HG02852 (cell line): ENCODE data around the gene IL15.

ENCODE experiments used
- ATAC-seq: cut with Tn5 transposase; IDR thresholded peaks from one replicate; pipeline ENCODE4 v1.9.1; 2021; ENCODE audit warnings: mild to moderate bottlenecking, moderate library complexity; ENCODE audit not compliant: unreplicated experiment

Gene IL15

DNA sequence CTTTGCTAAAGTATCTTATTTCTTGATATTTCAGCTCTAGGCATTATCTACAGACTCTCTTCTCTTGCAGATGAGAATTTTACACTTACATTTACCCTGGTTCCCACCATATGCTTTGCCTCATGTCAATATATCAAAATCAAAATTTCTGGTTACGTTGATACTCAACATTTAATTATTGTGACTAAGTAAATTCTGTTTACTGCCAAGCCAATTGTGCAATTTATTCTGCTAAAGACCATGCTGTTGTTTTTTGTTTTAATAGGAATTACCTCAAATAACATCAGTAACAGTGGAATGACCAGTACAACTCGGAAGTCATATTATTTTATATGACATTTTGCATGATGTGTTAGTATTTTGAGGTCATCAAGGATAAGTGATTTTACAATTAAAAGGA lies 125.5 kb downstream of the IL15 start:
- ATAC-seq, result no peak

DNA sequence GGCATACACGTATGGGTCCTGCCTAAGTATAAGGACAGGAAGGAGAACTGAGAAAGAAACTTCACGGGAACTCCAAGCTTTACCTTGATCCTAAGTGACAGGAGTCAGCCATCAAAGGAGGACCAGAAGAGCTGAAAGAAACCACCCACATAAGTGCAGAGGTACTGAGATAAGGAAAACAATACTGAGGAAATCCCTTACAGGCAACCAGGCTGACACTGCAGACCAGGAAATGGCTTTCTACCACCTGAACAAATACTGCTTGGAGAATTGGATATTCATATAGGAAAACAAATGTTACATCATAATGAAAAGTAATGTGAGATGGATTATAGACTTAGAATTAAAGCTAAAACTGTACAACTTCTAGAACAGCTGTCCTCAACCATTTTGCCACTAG lies 127.0 kb downstream of the IL15 start:
- ATAC-seq, result no peak

DNA sequence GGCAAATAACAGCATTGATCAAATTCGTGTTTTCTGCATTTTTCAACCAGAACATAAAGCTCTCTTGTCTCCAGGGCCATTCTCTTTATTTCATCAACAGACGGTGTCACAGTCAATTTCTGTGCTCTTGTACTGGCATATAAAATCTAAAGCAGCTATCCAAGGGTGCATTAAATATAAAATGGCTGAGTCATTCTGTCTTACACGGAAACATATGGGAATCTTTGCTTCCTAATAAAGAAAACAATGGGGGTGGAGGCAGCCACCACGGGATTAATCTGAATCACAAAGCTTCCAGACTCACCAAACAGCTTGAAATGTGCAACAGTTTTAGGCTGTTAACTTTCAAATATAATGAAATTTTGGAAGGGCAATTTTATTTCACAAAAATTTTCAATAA lies 132.6 kb downstream of the IL15 start:
- ATAC-seq, result no peak

DNA sequence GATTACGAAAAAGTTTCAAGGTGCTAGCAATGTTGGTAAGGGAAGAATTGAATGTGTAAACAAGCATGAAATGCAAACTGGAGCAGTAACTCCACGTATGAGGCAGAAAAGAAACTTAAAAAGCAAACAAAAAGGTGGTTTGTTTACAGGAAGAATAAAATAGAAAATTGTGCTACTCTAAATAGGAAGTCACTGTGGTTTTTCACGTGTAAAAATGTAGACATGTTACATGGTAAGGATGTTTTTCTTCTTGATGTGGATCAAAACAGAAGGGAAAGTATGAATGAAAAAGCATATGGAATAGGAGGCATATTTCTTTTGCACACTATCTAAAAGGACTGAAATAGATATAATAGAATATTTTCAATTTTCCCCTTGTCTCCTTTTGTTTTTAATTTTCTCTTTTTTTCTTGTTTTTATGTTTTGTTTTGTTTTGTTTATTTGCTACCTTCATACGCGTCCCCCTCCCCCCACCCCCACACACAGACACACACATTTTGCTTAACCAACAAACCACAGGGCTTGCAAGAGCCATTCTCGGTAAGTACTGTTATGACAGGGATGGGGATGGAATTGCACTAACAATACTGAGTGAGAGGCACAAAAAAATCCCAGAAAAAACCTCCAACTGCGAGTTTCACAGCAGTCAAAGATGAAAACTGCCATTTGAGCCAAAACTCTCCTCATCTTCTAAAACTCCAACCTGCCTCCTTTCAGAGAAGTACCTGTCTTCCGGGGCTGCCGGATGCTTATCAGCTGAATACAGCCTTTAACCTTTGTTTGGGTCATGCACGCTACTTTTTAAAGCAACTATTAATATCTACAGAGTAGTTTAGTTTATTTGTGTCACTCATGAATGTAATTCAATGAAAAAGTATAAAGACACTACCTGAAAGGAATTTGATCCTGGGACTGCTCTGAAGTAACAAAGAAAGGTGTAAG lies 135.8 kb downstream of the IL15 start:
- peak; percentile 93 for ATAC-seq

DNA sequence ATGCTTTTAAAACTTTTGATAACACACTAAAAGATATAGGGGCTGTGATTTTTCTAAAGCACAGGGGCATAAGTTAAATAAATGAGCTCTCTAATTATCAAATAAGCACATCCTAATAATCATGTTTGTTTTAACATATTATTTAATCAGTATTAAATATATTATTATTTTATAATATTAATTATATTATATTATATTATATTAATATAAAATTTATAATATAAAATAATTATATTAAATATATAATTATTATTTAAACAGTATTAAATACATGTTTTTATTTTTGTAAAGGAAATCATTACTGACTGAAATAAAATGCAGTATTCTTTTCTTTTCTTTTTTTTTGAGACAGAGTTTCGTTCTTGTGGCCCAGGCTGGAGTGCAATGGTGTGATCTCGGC lies 136.5 kb downstream of the IL15 start:
- no peak for ATAC-seq

DNA sequence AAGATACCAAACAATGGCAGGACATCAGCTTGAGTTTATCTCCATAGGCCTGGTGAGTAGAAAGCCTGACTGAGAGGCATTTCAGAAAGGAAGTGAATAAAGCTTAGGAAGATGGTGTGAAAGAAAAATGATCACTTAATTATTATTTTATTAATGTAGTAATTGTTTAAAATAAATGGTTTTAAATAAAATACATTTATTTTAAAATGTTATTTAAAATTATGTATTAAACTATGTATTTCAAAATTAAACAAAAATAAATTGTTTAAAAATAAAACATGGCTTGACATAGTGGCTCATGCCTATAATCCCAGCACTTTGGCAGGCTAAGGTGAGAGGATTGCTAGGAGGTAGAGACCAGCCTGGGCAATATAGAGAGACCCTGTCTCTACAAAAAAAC lies 145.8 kb downstream of the IL15 start:
- no peak for ATAC-seq
